Skeletal muscle satellite cell (primary cell): ENCODE results near the gene MLLT1.
A peak's percentile ranks its signal among the peaks of the same experiment; 100 is the strongest.

Source experiments
- H3K27me3 ChIP-seq: 2 replicates; pipeline ENCODE4 v1.7.0; 2013; ENCODE audit warnings: low read length; ENCODE audit not compliant: control insufficient read depth, insufficient read depth
- H3K36me3 ChIP-seq: 2 replicates; pipeline ENCODE4 v1.7.0; 2013; ENCODE audit warnings: mild to moderate bottlenecking, control low read depth, low read length; ENCODE audit not compliant: insufficient read depth
- H3K4me1 ChIP-seq: 2 replicates; pipeline ENCODE4 v1.7.0; 2013; ENCODE audit warnings: low read length; ENCODE audit not compliant: control insufficient read depth, insufficient read depth
- H3K4me2 ChIP-seq: 2 replicates; pipeline ENCODE4 v1.7.0; 2013; ENCODE audit warnings: mild to moderate bottlenecking, low read length
- H3K4me3 ChIP-seq: 2 replicates; pipeline ENCODE4 v1.7.0; 2013; ENCODE audit warnings: low read length
- H3K9ac ChIP-seq: 2 replicates; pipeline ENCODE4 v1.7.0; 2013; ENCODE audit warnings: mild to moderate bottlenecking, low read depth, low read length, moderate library complexity
- H3K9me3 ChIP-seq: replicated peaks from 2 replicates; pipeline ENCODE4 v1.7.0; 2013; ENCODE audit warnings: mild to moderate bottlenecking, control low read depth, low read length

Gene MLLT1

GRCh38 chr19:6267552-6268381 lies 12.0 kb downstream of the MLLT1 start:
- Histone ChIP-seq H3K4me1 (peaks cover 40% of the 10 kb centered on the region), H3K9me3 (no peaks in the 10 kb centered on the region), H3K27me3 (no peaks in the 10 kb centered on the region), H3K36me3 (peaks cover 44% of the 10 kb centered on the region), H3K9ac (no peak overlapping the region), H3K4me3 (no peak overlapping the region), H3K4me2 (no peak overlapping the region)

GRCh38 chr19:6264803-6265202 lies 15.0 kb downstream of the MLLT1 start:
- peaks cover 62% of the 10 kb centered on the region for H3K36me3 ChIP-seq
- H3K4me2 ChIP-seq = no peak overlapping the region
- H3K27me3 ChIP-seq = no peaks in the 10 kb centered on the region
- H3K4me1 ChIP-seq = peaks cover 14% of the 10 kb centered on the region
- no peak overlapping the region for H3K4me3 ChIP-seq
- H3K9ac ChIP-seq = no peak overlapping the region
- no peaks in the 10 kb centered on the region for H3K9me3 ChIP-seq

GRCh38 chr19:6263735-6264444 lies 15.9 kb downstream of the MLLT1 start:
- H3K9ac ChIP-seq = peak overlapping the region; percentile 17
- peaks cover 62% of the 10 kb centered on the region for H3K36me3 ChIP-seq
- H3K4me2 ChIP-seq = peak overlapping the region; percentile 44
- no peak overlapping the region for H3K4me3 ChIP-seq
- H3K9me3 ChIP-seq = no peaks in the 10 kb centered on the region
- peaks cover 14% of the 10 kb centered on the region for H3K4me1 ChIP-seq
- H3K27me3 ChIP-seq = no peaks in the 10 kb centered on the region

- Histone ChIP-seq H3K9ac (no peak overlapping the region), H3K4me3 (no peak overlapping the region), H3K9me3 (no peaks in the 10 kb centered on the region), H3K4me2 (no peak overlapping the region), H3K4me1 (peaks cover 14% of the 10 kb centered on the region), H3K27me3 (no peaks in the 10 kb centered on the region), H3K36me3 (peaks cover 61% of the 10 kb centered on the region)
These were observed 16.5 kb downstream of the MLLT1 start for GRCh38 chr19:6263306-6263705.

- peaks cover 14% of the 10 kb centered on the region for H3K4me1 ChIP-seq
- no peak overlapping the region for H3K4me2 ChIP-seq
- no peak overlapping the region for H3K9ac ChIP-seq
- H3K4me3 ChIP-seq = no peak overlapping the region
- peaks cover 62% of the 10 kb centered on the region for H3K36me3 ChIP-seq
- no peaks in the 10 kb centered on the region for H3K9me3 ChIP-seq
- H3K27me3 ChIP-seq = no peaks in the 10 kb centered on the region
These were observed 17.3 kb downstream of the MLLT1 start for GRCh38 chr19:6262519-6262918.

GRCh38 chr19:6261883-6262282 lies 17.9 kb downstream of the MLLT1 start:
- H3K4me1 ChIP-seq = peaks cover 14% of the 10 kb centered on the region

GRCh38 chr19:6260912-6261650 lies 18.7 kb downstream of the MLLT1 start:
- no peaks in the 10 kb centered on the region for H3K27me3 ChIP-seq
- H3K4me1 ChIP-seq = peaks cover 14% of the 10 kb centered on the region
- H3K4me2 ChIP-seq = no peak overlapping the region
- no peak overlapping the region for H3K4me3 ChIP-seq
- no peak overlapping the region for H3K9ac ChIP-seq
- H3K9me3 ChIP-seq = no peaks in the 10 kb centered on the region
- H3K36me3 ChIP-seq = peaks cover 63% of the 10 kb centered on the region

More at GRCh38 chr19:6261883-6262282, 17.9 kb downstream of the MLLT1 start:
- H3K36me3 ChIP-seq = peaks cover 61% of the 10 kb centered on the region
- no peak overlapping the region for H3K4me2 ChIP-seq
- no peaks in the 10 kb centered on the region for H3K27me3 ChIP-seq
- no peak overlapping the region for H3K9ac ChIP-seq
- no peak overlapping the region for H3K4me3 ChIP-seq
- H3K9me3 ChIP-seq = no peaks in the 10 kb centered on the region

- peaks cover 59% of the 10 kb centered on the region for H3K36me3 ChIP-seq
- H3K4me2 ChIP-seq = no peak overlapping the region
- no peak overlapping the region for H3K9ac ChIP-seq
- H3K9me3 ChIP-seq = no peaks in the 10 kb centered on the region
- H3K27me3 ChIP-seq = no peaks in the 10 kb centered on the region
- peaks cover 14% of the 10 kb centered on the region for H3K4me1 ChIP-seq
- no peak overlapping the region for H3K4me3 ChIP-seq
These were observed 19.4 kb downstream of the MLLT1 start for GRCh38 chr19:6260376-6260775.

- Histone ChIP-seq H3K4me2 (no peak overlapping the region), H3K36me3 (peaks cover 60% of the 10 kb centered on the region), H3K27me3 (no peaks in the 10 kb centered on the region), H3K9ac (no peak overlapping the region), H3K9me3 (no peaks in the 10 kb centered on the region), H3K4me1 (peaks cover 6% of the 10 kb centered on the region), H3K4me3 (no peak overlapping the region)
These were observed 20.4 kb downstream of the MLLT1 start for GRCh38 chr19:6259312-6259861.

- H3K4me1 ChIP-seq = peaks cover under 1% of the 10 kb centered on the region
- no peaks in the 10 kb centered on the region for H3K9me3 ChIP-seq
- H3K27me3 ChIP-seq = no peaks in the 10 kb centered on the region
- no peak overlapping the region for H3K4me3 ChIP-seq
- H3K36me3 ChIP-seq = peaks cover 65% of the 10 kb centered on the region
- no peak overlapping the region for H3K4me2 ChIP-seq
- no peak overlapping the region for H3K9ac ChIP-seq
These were observed 20.9 kb downstream of the MLLT1 start for GRCh38 chr19:6258812-6259311.
